CD4-positive, alpha-beta T cell (primary cell): ENCODE measurements around the gene CEP72. TPM values are rescaled to one million over a fixed set of nuclear protein-coding genes. Genes with fewer than 3 reads are reported as not detected.

Source experiments
- ATAC-seq: fragments of 200-7000 bp; cut with Tn5 transposase; one replicate; pipeline ENCODE4 v1.10.0; 2022; ENCODE audit warnings: mild to moderate bottlenecking; ENCODE audit not compliant: poor library complexity
- CTCF ChIA-PET: fragments of 350-600 bp; sonication (Branson Sonifier 250); formaldehyde crosslinking; loops from one replicate; lab custom pipeline; 2021; ENCODE audit warnings: antibody characterized with exemption, inconsistent platforms; lab: Charles Lee
- POLR2A ChIA-PET: fragments of 350-600 bp; sonication (Branson Sonifier 250); formaldehyde crosslinking; loops from one replicate; lab custom pipeline; 2021; ENCODE audit warnings: antibody characterized with exemption, inconsistent platforms; lab: Charles Lee
- DNase-seq, 14 experiments: peaks; one replicate each; pipeline ENCODE4 v3.0.0-alpha.2; 2013 to 2020; ENCODE audit warnings: mixed read lengths in 2 of 14
- H3K27ac ChIP-seq, 2 donors: one replicate each; pipeline versions ENCODE4 v1.5.1 to v1.7.0; 2013; ENCODE audit warnings: low read length in 2 of 2, low read depth in 1 of 2, mild to moderate bottlenecking in 1 of 2
- H3K27me3 ChIP-seq, 2 experiments: 1 replicate in 1 of 2; 2 replicates in 1 of 2; pipeline versions ENCODE4 v1.6.1 to v1.7.0; 2013; ENCODE audit warnings: low read length in 2 of 2, control low read depth in 1 of 2, mild to moderate bottlenecking in 1 of 2, moderate library complexity in 1 of 2; ENCODE audit not compliant: insufficient read depth in 2 of 2, control insufficient read depth in 1 of 2
- H3K36me3 ChIP-seq: one replicate; pipeline ENCODE4 v1.6.1; 2013; ENCODE audit warnings: low read length, control low read depth; ENCODE audit not compliant: insufficient read depth
- H3K4me1 ChIP-seq: one replicate; pipeline ENCODE4 v1.6.1; 2013; ENCODE audit warnings: low read length, control low read depth; ENCODE audit not compliant: insufficient read depth
- H3K4me3 ChIP-seq: one replicate; pipeline ENCODE4 v1.5.1; 2013; ENCODE audit warnings: mild to moderate bottlenecking, low read length, moderate library complexity
- H3K9me3 ChIP-seq, 2 experiments: 1 replicate in 1 of 2; 2 replicates in 1 of 2; pipeline versions ENCODE4 v1.6.1 to v1.7.0; 2013; ENCODE audit warnings: low read length in 2 of 2, mild to moderate bottlenecking in 2 of 2, control low read depth in 1 of 2, moderate library complexity in 1 of 2; ENCODE audit not compliant: control insufficient read depth in 1 of 2, insufficient read depth in 1 of 2
- H3K27ac Mint-ChIP-seq: one replicate; pipeline ENCODE4 v1.8.0; 2020; ENCODE audit warnings: mixed read lengths
- H3K27me3 Mint-ChIP-seq: one replicate; pipeline ENCODE4 v1.8.0; 2021; ENCODE audit warnings: mixed read lengths
- H3K36me3 Mint-ChIP-seq: one replicate; pipeline ENCODE4 v1.8.0; 2021; ENCODE audit warnings: low read depth, mixed read lengths
- H3K4me1 Mint-ChIP-seq: one replicate; pipeline ENCODE4 v1.8.0; 2021; ENCODE audit warnings: low read depth, mixed read lengths
- H3K4me3 Mint-ChIP-seq: one replicate; pipeline ENCODE4 v1.8.0; 2020; ENCODE audit warnings: mild to moderate bottlenecking, mixed read lengths
- H3K9me3 Mint-ChIP-seq: one replicate; pipeline ENCODE4 v1.8.0; 2020; ENCODE audit warnings: mixed read lengths
- CTCF ChIP-seq: fragments of 200-600 bp; IDR thresholded peaks from one replicate; pipeline ENCODE4 v1.8.0; 2022; ENCODE audit warnings: antibody characterized with exemption, mild to moderate bottlenecking
- intact Hi-C, 2 experiments: fragments of 100-400 bp; cut with DNase I in 1 of 2; cut with micrococcal nuclease in 1 of 2; formaldehyde crosslinking; loops; one replicate each; pipeline versions ENCODE4 v1.15.1 to v1.9.0; 2023 to 2025; cut with DNase I, micrococcal nuclease
- polyA plus RNA-seq, 2 donors: library from polyadenylated mRNA; unstranded; fragments of 120-200 nt; gene quantifications; one replicate each; pipeline ENCODE4 v1.2.1, GENCODE V29; 2013
- total RNA-seq, 174 experiments: library from RNA in 2 of 174; stranded (reverse) in 2 of 174; gene quantifications; one replicate each; pipeline ENCODE4 v1.2.3 and lab custom pipeline; 2021 to 2026

CEP72 gene
- total RNA-seq (1 to 10 TPM; 7.6 to 8.0 TPM), total RNA-seq (lab: John Stamatoyannopoulos, UW) (7.0 to 25.7 (median 16.0) reads per million in 172 experiments)
- 6.0 TPM for polyA plus RNA-seq (2013, experiment 1 of 2)
- 7.9 TPM for polyA plus RNA-seq (2013, experiment 2 of 2)

GRCh38 chr5:611731-612486 lies at the start of gene CEP72:
CEP72 (plus strand) TSS chr5:612340; CDS start chr5:612362, 22 bp downstream.
- H3K4me1 ChIP-seq = peaks cover 30% of the 10 kb centered on the region
- no peaks in the 10 kb centered on the region for H3K9me3 ChIP-seq
- no peaks in the 10 kb centered on the region for H3K36me3 ChIP-seq
- peaks cover 11% of the 10 kb centered on the region for H3K27me3 Mint-ChIP-seq
- TF ChIP-seq CTCF = no peak
- H3K9me3 Mint-ChIP-seq = no peaks in the 10 kb centered on the region
- H3K4me3 ChIP-seq = peak within 1 kb of the TSS; percentile 90
- H3K27ac Mint-ChIP-seq = peak within 1 kb of the TSS; percentile 68
- CTCF ChIA-PET = no interaction called here
- peaks cover 24% of the 10 kb centered on the region for H3K36me3 Mint-ChIP-seq
- DNase-seq = peak; percentile 89 to 97 (median 93)
- H3K4me1 Mint-ChIP-seq = peaks cover 53% of the 10 kb centered on the region
- no peak within 1 kb of the TSS for H3K27ac ChIP-seq
- H3K4me3 Mint-ChIP-seq = peak within 1 kb of the TSS; percentile 92
- POLR2A ChIA-PET = interaction anchor here (0.9 to 1.7 kb wide), 3 partner anchors 138 to 170 kb away, joined by 3 to 5 read pairs (median 3); partner anchors contain the start of gene EXOC3
- ATAC-seq = peak; percentile 95
- no peaks in the 10 kb centered on the region for H3K27me3 ChIP-seq
- intact Hi-C loops = loop anchor here (2.0 to 10.0 kb wide), 6 partner anchors 139 to 1180 kb away; partner anchors contain the start of genes BRD9 (in 1 of the 2), EXOC3 (in 1 of the 2), TRIP13 (in 1 of the 2) and ZDHHC11B (in 1 of the 2)

- Mint-ChIP-seq H3K4me1 (no peaks in the 10 kb centered on the region), H3K36me3 (no peaks in the 10 kb centered on the region), H3K27me3 (peaks cover 23% of the 10 kb centered on the region), H3K27ac (no peak overlapping the region), H3K9me3 (no peaks in the 10 kb centered on the region), H3K4me3 (no peak overlapping the region)
- Histone ChIP-seq H3K4me3 (no peak overlapping the region), H3K4me1 (no peaks in the 10 kb centered on the region), H3K9me3 (peaks cover 0 to 13% of the 10 kb centered on the region in 2 experiments), H3K27ac (no peak overlapping the region), H3K27me3 (peaks cover 0 to 11% of the 10 kb centered on the region in 2 experiments), H3K36me3 (no peaks in the 10 kb centered on the region)
- TF ChIP-seq CTCF = no peak
- ATAC-seq (no peak), DNase-seq (no peak)
- CTCF ChIA-PET = no interaction called here
- intact Hi-C loops = no loop called here
- POLR2A ChIA-PET = no interaction called here
These were observed 46.2 kb upstream of the CEP72 start for GRCh38 chr5:565782-566440.

GRCh38 chr5:566636-567309 lies 45.4 kb upstream of the CEP72 start:
- Mint-ChIP-seq H3K27ac (no peak overlapping the region), H3K4me1 (no peaks in the 10 kb centered on the region), H3K36me3 (no peaks in the 10 kb centered on the region), H3K27me3 (peaks cover 23% of the 10 kb centered on the region), H3K9me3 (no peaks in the 10 kb centered on the region), H3K4me3 (no peak overlapping the region)
- POLR2A ChIA-PET = no interaction called here
- CTCF ChIA-PET = no interaction called here
- no peak overlapping the region for H3K4me3 ChIP-seq
- peaks cover 0 to 6% of the 10 kb centered on the region in 2 experiments for H3K27me3 ChIP-seq
- H3K27ac ChIP-seq = no peak overlapping the region
- H3K9me3 ChIP-seq = peaks cover 0 to 13% of the 10 kb centered on the region in 2 experiments
- no peak for TF ChIP-seq CTCF
- no peak for ATAC-seq
- DNase-seq = no peak
- H3K36me3 ChIP-seq = no peaks in the 10 kb centered on the region
- intact Hi-C loops = no loop called here
- no peaks in the 10 kb centered on the region for H3K4me1 ChIP-seq
